Loucy (cell line): ENCODE data around the gene ACSF3.

Experiments used
- CTCF ChIP-seq: fragments of 200-600 bp; sonication (generic); conservative IDR thresholded peaks from 2 replicates; pipeline ENCODE4 v1.5.1; 2014; ENCODE audit warnings: mild to moderate bottlenecking, antibody characterized with exemption, low read length
- EZH2phosphoT487 ChIP-seq: fragments of 200-600 bp; IDR thresholded peaks from 2 replicates; pipeline ENCODE4 v1.6.1; 2018; ENCODE audit warnings: antibody characterized with exemption, mild to moderate bottlenecking, moderate library complexity, borderline replicate concordance

- TF ChIP-seq CTCF (no peak), EZH2phosphoT487 (no peak)
Observed at GRCh38 chr16:89200850-89201411, 107.3 kb downstream of the ACSF3 start.
